H1 (cell line): ENCODE measurements around the gene SBF2. TPM values are rescaled to one million over a fixed set of nuclear protein-coding genes. Genes with fewer than 3 reads are reported as not detected.
"Not testable (repeated sequence)": the region's sequence is repeated elsewhere in the genome, so short reads cannot be mapped to it uniquely, and the experiment has no call there.

Experiments
- CTCF ChIA-PET: fragments of 300-600 bp; sonication (Branson Sonifier 250); formaldehyde crosslinking; loops from one replicate; lab custom pipeline; 2021; ENCODE audit not compliant: partially characterized antibody; lab: Charles Lee
- POLR2A ChIA-PET: fragments of 300-600 bp; sonication (Branson Sonifier 250); formaldehyde crosslinking; loops from one replicate; lab custom pipeline; 2021; ENCODE audit warnings: inconsistent platforms; ENCODE audit not compliant: partially characterized antibody; lab: Charles Lee
- DNase-seq, 2 experiments: peaks; one replicate each; pipeline versions ENCODE4 v3.0.0 to v3.0.0-alpha.2; 2010 to 2022; ENCODE audit warnings: low spot score in 2 of 2, low read depth in 1 of 2, mixed read lengths in 1 of 2
- FAIRE-seq: peaks from 2 replicates; lab custom pipeline; 2011; peaks lifted over from hg19 to GRCh38; lab: Jason Lieb, UNC
- H2AFZ ChIP-seq: 2 replicates; pipeline ENCODE4 v1.8.1; 2012; ENCODE audit warnings: low read length, inconsistent platforms
- H2AK5ac ChIP-seq: 2 replicates; pipeline ENCODE4 v1.6.1; 2013; ENCODE audit warnings: low read depth, low read length
- H2BK120ac ChIP-seq: replicated peaks from 2 replicates; pipeline ENCODE3; 2013; ENCODE audit warnings: low read depth, low read length, inconsistent platforms
- H2BK12ac ChIP-seq: 2 replicates; pipeline ENCODE4 v1.6.1; 2013; ENCODE audit warnings: low read depth, low read length
- H2BK15ac ChIP-seq: 2 replicates; pipeline ENCODE4 v1.6.1; 2013; ENCODE audit warnings: low read length
- H2BK20ac ChIP-seq: 2 replicates; pipeline ENCODE4 v1.6.1; 2013; ENCODE audit warnings: low read length
- H2BK5ac ChIP-seq: 2 replicates; pipeline ENCODE4 v1.6.1; 2013; ENCODE audit warnings: low read depth, low read length
- H3K14ac ChIP-seq: 2 replicates; pipeline ENCODE4 v1.6.1; 2013; ENCODE audit warnings: inconsistent platforms; ENCODE audit not compliant: insufficient read length
- H3K18ac ChIP-seq: 2 replicates; pipeline ENCODE4 v1.6.1; 2013; ENCODE audit warnings: low read length; ENCODE audit errors: extremely low read depth
- H3K23ac ChIP-seq: 2 replicates; pipeline ENCODE4 v1.6.1; 2013; ENCODE audit warnings: inconsistent platforms; ENCODE audit not compliant: insufficient read length
- H3K23me2 ChIP-seq: 2 replicates; pipeline ENCODE4 v1.6.1; 2013; ENCODE audit warnings: low read depth, low read length
- H3K27ac ChIP-seq: 2 replicates; pipeline ENCODE4 v1.6.1; 2011; ENCODE audit warnings: low read depth, low read length, inconsistent platforms
- H3K27me3 ChIP-seq, 4 experiments: replicated peaks in 1 of 4; 1 replicate in 1 of 4; 2 replicates in 3 of 4; pipeline versions ENCODE4 v1.6.1 to v1.8.1; 2011 to 2013; ENCODE audit warnings: low read length in 3 of 4, mild to moderate bottlenecking in 3 of 4, inconsistent platforms in 2 of 4, mixed read lengths in 2 of 4, moderate library complexity in 1 of 4; ENCODE audit not compliant: control insufficient read depth in 3 of 4, insufficient read depth in 3 of 4; ENCODE audit errors: extremely low read depth in 1 of 4
- H3K36me3 ChIP-seq, 4 experiments: 2 replicates each; pipeline versions ENCODE4 v1.6.1 to v1.8.1; 2011 to 2013; ENCODE audit warnings: mild to moderate bottlenecking in 4 of 4, low read length in 3 of 4, moderate library complexity in 2 of 4, control low read depth in 1 of 4, inconsistent platforms in 1 of 4; ENCODE audit not compliant: insufficient read depth in 4 of 4, control insufficient read depth in 2 of 4
- H3K4ac ChIP-seq: replicated peaks from 2 replicates; pipeline ENCODE3; 2013; ENCODE audit warnings: low read length, low read depth, mixed read lengths, inconsistent platforms; ENCODE audit not compliant: insufficient read length
- H3K4me1 ChIP-seq, 4 experiments: replicated peaks in 1 of 4; 1 replicate in 1 of 4; 2 replicates in 3 of 4; pipeline versions ENCODE4 v1.6.1 to v1.8.1; 2011 to 2013; ENCODE audit warnings: low read length in 3 of 4, inconsistent platforms in 2 of 4, mixed read lengths in 1 of 4; ENCODE audit not compliant: insufficient read depth in 4 of 4, control insufficient read depth in 3 of 4
- H3K4me2 ChIP-seq, 2 experiments: 2 replicates each; pipeline versions ENCODE4 v1.6.1 to v1.8.1; 2011 to 2013; ENCODE audit warnings: low read depth in 2 of 2, low read length in 2 of 2, control low read depth in 1 of 2, inconsistent platforms in 1 of 2, mild to moderate bottlenecking in 1 of 2; ENCODE audit not compliant: insufficient read depth in 1 of 2
- H3K4me3 ChIP-seq, 4 experiments: fragments of 200-600, 300-600 bp in 1 of 4; sonication (generic), shearing (Covaris generic), sonication (Bioruptor Twin) in 1 of 4; 2 replicates each; pipeline versions ENCODE4 v1.5.1 to v1.8.1; 2011 to 2016; ENCODE audit warnings: low read length in 4 of 4, low read depth in 3 of 4, control low read depth in 2 of 4, inconsistent platforms in 2 of 4, mild to moderate bottlenecking in 2 of 4, mixed read lengths in 1 of 4, moderate library complexity in 1 of 4; ENCODE audit not compliant: insufficient read depth in 2 of 4; ENCODE audit errors: extremely low read depth in 1 of 4
- H3K56ac ChIP-seq: replicated peaks from 2 replicates; pipeline ENCODE3; 2013; ENCODE audit warnings: low read depth, mild to moderate bottlenecking, mixed read lengths, low read length, inconsistent platforms; ENCODE audit not compliant: insufficient read length
- H3K79me1 ChIP-seq: 2 replicates; pipeline ENCODE4 v1.6.1; 2013; ENCODE audit warnings: low read depth, low read length, control low read depth
- H3K79me2 ChIP-seq, 2 experiments: 2 replicates each; pipeline versions ENCODE4 v1.6.1 to v1.8.1; 2012 to 2013; ENCODE audit warnings: low read length in 2 of 2, mild to moderate bottlenecking in 2 of 2, inconsistent platforms in 1 of 2; ENCODE audit not compliant: insufficient read depth in 2 of 2, control insufficient read depth in 1 of 2
- H3K9ac ChIP-seq, 4 experiments: replicated peaks in 1 of 4; 1 replicate in 1 of 4; 2 replicates in 3 of 4; pipeline versions ENCODE4 v1.6.1 to v1.8.1; 2011 to 2013; ENCODE audit warnings: low read depth in 3 of 4, low read length in 3 of 4, control low read depth in 2 of 4, mild to moderate bottlenecking in 2 of 4, moderate library complexity in 2 of 4, inconsistent platforms in 1 of 4; ENCODE audit errors: extremely low read depth in 1 of 4
- H3K9me3 ChIP-seq, 2 experiments: 2 replicates each; pipeline versions ENCODE4 v1.6.1 to v1.8.1; 2012 to 2013; ENCODE audit warnings: mild to moderate bottlenecking in 2 of 2, moderate library complexity in 2 of 2, control low read depth in 1 of 2, inconsistent platforms in 1 of 2, low read depth in 1 of 2, low read length in 1 of 2, mixed read lengths in 1 of 2; ENCODE audit not compliant: insufficient read depth in 2 of 2
- H4K20me1 ChIP-seq, 2 experiments: replicated peaks in 1 of 2; 2 replicates each; pipeline versions ENCODE3 to v1.8.1; 2011 to 2013; ENCODE audit warnings: inconsistent platforms in 2 of 2, low read length in 2 of 2, mild to moderate bottlenecking in 1 of 2; ENCODE audit not compliant: insufficient read depth in 2 of 2, control insufficient read depth in 1 of 2
- H4K5ac ChIP-seq: 2 replicates; pipeline ENCODE4 v1.6.1; 2013; ENCODE audit warnings: low read length, low read depth, mixed read lengths, inconsistent platforms; ENCODE audit not compliant: insufficient read length
- H4K8ac ChIP-seq: 2 replicates; pipeline ENCODE4 v1.8.0; 2013; ENCODE audit warnings: mild to moderate bottlenecking, moderate library complexity, low read length, inconsistent platforms; ENCODE audit not compliant: insufficient read depth; ENCODE audit errors: extremely low read depth
- H4K91ac ChIP-seq: replicated peaks from 2 replicates; pipeline ENCODE3; 2013; ENCODE audit warnings: low read length, mixed read lengths, inconsistent platforms; ENCODE audit not compliant: insufficient read length
- WGBS, 2 experiments: shearing (Covaris generic) in 1 of 2; methylation state at CpG; one replicate each; pipeline versions ENCODE4 v1.1.6 to v1.1.7; 2013 to 2015; ENCODE audit warnings: low lambda C conversion rate in 2 of 2, mixed read lengths in 2 of 2, inconsistent platforms in 1 of 2, low coverage in 1 of 2, missing lambda C conversion rate in 1 of 2; ENCODE audit not compliant: insufficient replicate concordance in 2 of 2, insufficient coverage in 1 of 2, insufficient read length in 1 of 2; ENCODE audit errors: extremely low coverage in 1 of 2, missing lambda C conversion rate in 1 of 2; 5-methylcytosine and 5-hydroxymethylcytosine counted together
- polyA plus RNA-seq, 7 experiments: library from polyadenylated mRNA; depleted of rRNA in 3 of 7; stranded (reverse) in 5 of 7; unstranded in 2 of 7; fragments of >200 nt in 5 of 7; fragments of 200-250 nt in 2 of 7; gene quantifications; 1 replicate in 5 of 7; 2 replicates in 1 of 7; 4 replicates in 1 of 7; pipeline versions ENCODE4 v1.2.1 to v1.2.3, GENCODE V29; 2011 to 2013; ENCODE audit warnings: missing spikeins in 2 of 7, mixed read lengths in 2 of 7
- total RNA-seq: library from RNA; stranded (reverse); fragmentation: NEBNext Ultra II Directional; extraction: Animal tissue kit (Norgen Biotek cat#: 25700); gene quantifications from 2 replicates; pipeline ENCODE4 v1.2.1, GENCODE V29; 2021

Gene SBF2
- total and polyA plus RNA-seq, 2 of the 8 experiments (the other 6 are each of a cell fraction or from before 2014, with no cell fraction given), result 36.7 to 50.5 TPM

DNA sequence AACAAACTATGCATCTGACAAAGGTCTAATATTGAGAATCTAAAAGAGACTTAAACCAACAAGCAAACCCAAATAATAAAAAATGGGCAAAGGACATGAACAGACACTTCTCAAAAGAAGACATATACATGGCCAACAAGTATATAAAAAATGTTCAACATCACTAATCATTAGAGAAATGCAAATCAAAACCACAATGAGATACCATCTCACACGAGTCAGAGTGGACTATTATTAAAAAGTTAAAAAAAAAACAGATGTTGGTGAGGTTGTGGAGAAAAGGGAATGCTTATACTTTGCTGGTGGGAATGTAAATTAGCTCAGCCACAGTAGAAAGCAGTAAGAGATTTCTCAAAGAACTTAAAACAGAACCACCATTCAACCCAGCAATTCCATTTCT lies 348.3 kb downstream of the SBF2 start:
- H3K56ac ChIP-seq, result not testable (repeated sequence)
- CTCF ChIA-PET, result interaction anchor here (0.6 kb wide), 2 partner anchors 43 to 58 kb away, joined by 3 read pairs; no protein-coding TSS in a partner anchor
- 88% methylated on average over 1 of the region's 1 CpG; no CpG with 5 or more reads in 1 of the 2 experiments for WGBS, 2 experiments

More for the DNA sequence above, 348.3 kb downstream of the SBF2 start:
- H3K79me2 ChIP-seq, H2BK5ac ChIP-seq, H2BK12ac ChIP-seq, H3K79me1 ChIP-seq, H3K18ac ChIP-seq, H2BK120ac ChIP-seq, H3K27ac ChIP-seq, H4K5ac ChIP-seq, H2BK15ac ChIP-seq, H3K9ac ChIP-seq, H2AK5ac ChIP-seq, H3K4me3 ChIP-seq, H4K20me1 ChIP-seq, H2BK20ac ChIP-seq, DNase-seq, H3K14ac ChIP-seq, POLR2A ChIA-PET, H3K4me2 ChIP-seq, H2AFZ ChIP-seq, H3K4ac ChIP-seq, H3K9me3 ChIP-seq, H3K4me1 ChIP-seq, H3K27me3 ChIP-seq, FAIRE-seq, H3K36me3 ChIP-seq, H4K91ac ChIP-seq, H3K23me2 ChIP-seq, H3K23ac ChIP-seq, H4K8ac ChIP-seq: not testable (repeated sequence)
